NCI-H1694 treated with DMSO at 0.1 percent for 48 hours (cell line): ENCODE results near the gene GALNT4.

ENCODE experiments used
- DNase-seq: peaks from one replicate; lab custom pipeline; 2025; lab: John Stamatoyannopoulos, UW

GALNT4 gene

DNA sequence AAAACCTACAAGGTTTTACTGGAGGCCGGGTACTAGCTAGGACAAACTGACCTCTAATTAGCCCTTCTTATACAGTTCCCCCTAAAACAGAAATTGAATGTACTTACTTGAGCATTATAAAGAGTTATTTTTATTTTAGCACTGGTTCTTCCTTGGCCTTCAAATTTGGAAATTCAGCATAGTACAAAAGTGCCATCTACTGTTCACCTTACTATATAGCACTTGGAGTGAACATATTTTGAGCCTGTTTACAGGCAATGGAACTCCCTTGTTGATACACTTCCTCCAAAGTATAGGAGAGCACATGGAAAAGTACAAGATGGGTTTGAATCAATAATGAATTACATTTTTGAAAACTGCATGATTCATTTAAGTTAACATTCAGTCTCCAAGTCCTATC, 5.1 kb upstream of the GALNT4 start:
- peak; percentile 57 for DNase-seq

DNA sequence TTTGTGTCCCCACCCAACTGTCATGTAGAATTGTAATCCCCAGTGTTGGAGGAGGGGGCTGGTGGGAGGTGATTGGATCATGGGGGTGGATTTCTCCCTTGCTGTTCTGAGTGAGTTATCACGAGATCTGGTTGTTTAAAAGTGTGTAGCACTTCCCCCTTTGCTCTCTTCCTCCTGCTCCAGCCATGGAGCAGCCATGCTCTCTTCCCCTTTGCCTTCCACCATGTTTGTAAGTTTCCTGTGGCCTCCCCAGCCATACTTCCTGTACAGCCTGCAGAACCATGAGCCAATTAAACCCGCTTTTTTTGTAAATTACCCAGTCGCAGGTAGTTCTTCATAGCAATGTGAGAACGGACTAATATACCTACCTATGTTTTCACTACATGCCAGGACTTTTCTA, 3.8 kb upstream of the GALNT4 start:
- no peak for DNase-seq

DNA sequence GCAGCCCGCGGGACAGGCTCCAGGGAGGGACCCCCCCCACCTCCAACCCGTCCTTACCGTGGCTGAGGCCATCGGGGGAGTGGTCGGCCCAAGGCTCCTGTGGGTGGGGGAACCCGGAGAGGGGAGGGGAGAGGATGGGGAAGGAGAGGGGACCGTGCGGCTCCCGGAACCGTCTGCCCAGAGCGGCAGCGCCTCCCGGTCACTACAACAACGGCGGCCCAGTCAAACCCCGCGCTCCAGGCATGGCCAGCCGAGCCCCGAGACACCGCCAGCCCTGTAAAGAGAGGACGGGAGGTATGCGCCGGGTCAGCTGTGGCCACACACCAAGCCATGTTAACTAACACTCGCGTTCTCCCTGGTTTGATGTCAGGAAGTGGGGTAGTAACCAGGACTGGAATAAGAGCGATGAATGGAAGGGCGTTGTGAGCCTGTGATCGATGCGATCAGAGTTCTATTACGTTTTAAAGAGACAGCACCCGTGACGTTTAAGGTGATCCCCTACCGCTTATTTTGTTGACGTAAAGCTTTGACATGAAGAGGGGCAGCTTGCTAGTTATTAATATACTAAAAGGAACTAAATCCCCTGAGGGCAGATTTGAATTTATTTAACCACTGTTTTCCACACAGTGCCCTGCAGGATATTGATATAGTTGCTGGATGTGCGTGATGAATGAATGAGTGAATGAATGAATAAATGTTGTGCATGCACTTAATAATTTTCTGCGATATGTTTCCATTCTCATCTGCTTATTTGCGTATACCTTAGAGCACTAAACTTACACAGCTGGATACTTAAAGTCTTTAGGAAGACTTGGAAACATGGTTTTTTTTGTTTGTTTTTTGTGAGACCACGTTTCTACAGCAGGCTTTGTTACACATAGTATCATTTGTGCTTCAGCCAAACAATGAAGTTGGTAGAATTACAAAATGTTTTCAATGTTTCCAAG, 1.5 kb upstream of the GALNT4 start, which contains the start of gene POC1B:
POC1B (minus strand) TSS at position 224 of the 947 bp plus-strand sequence; CDS start at position 72, 152 bp downstream.
- DNase-seq = peak; percentile 71

DNA sequence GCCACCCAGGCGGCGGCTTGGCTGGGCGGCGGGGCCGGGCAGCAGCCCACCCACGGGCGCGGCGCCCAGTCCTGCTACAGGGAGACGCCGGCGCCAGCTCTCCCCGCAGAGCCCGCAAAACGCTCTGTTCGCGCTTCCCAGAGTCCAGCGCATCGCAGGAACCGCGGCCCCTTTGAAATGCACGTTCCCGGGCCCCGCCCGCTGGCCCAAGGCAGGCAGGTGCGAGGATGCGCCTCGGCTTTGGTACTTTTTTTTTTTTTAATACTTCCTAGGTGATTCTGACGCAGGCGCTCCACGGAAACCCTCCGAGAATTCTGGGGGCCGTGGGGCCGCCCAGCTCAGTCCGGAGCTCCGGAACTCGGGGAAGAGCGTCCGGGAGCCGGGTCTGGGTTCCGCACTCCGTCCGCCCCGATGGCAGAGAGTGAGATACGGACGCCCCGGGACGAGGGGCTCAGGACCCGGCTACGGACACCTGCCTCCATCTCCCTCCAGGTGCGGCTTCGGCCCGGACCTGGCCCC, 768 bp upstream of the GALNT4 start:
- DNase-seq = no peak

DNA sequence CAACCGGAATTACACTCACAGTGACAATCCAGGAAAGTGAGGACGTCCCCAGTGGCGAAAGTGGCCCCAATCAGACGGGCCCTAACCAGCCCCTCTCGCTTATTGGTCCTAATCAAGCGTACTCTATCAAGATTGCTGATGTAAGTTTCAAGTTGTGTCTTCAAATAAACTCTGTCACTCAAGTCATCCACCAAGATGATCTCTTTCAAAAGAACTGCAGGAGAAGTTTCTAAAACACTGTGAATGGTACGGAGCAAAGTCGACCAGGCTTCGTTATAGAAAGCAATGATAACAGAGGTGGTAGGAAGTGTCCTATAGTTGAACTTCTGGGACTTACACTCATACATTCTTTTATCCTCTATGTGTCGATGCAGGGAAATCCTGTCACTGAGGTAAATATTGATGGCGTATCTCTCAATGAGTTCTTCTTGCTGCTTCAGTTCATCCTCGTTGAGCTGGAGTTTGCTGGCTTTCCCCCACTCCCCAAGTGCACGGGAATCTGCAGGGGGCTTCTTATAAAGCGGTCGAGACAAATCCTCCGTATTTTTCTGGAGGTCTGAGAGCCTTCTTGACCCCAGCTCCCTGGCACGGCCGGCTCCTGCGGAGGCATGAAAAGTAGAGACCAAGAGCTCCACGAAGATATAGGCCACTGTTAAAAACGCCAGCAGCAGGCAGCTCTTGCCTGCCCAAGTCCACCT, 604 bp downstream of the GALNT4 start:
- no peak for DNase-seq

DNA sequence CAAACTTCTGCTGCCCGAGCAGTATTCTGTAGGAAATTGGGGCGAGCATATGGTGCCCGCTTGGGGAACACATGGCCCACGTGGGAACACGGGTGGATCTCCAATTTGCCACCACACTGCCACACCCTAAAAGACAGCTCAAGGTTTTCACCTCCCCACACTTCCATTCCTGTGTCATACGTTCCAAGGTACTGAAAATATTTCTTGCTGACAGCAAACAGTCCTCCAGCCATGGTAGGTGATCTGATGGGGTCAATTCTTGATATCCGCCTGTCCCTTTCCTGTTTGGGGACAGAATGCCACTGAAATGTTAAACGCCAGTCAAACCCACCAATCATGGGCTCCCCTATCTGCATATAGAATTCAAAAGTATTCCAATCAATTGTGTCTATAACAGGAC, 1.2 kb downstream of the GALNT4 start:
- DNase-seq = no peak

DNA sequence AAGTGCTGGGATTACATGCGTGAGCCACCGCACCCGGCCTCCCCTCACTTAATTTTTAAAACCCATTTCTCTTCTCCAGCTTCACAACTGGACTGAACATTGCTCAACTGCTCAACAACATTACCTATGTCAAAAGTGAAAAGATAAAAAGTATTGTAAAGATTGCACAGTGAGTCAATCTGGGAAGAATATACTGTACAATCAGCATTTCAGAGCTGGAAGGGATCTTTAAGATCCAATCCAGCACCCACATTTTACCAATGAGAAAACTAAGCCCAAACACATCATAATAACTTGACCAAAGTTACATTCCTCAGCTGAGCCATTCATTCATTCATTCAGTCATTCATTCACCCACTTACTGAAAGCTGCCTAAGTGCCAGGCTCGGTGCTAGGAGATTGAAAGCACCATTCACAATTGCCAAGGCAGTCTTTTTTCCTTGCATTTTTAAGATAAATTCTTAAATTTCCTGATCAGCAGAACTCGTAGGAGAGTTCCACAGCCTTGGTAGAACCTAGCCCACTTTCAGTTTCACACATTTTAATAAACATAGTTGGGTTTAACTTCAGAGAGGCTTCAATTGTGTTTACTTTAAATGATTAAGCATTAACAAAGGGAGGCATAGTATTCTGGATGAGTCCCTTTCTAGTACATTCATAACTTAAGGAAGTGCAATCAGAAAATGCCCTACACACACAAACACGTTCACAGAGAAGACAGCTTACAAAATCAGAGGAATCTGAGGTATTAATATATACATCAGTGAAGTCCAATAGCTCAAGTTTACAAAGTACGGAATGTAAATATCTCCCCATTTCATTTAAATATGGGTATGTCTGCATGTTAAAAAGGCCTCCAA, 3.0 kb downstream of the GALNT4 start:
- no peak for DNase-seq

DNA sequence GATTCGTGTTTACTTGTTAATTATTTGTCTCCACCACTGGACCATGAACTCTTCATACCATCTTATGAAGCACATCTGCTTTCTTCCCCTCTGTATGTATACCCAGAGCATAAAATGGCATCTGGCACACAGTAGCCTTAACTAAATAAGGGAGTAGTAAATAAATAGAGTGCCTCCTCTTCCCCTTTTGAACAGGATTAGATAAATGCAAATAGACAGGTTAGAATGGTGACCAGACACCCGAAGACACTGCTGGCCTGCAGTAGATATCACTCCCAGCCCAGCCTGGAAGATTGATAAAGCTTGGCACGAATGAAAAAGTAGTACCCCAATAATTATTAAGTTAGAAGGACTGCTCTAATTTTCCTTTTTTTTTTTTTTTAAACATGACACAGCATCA, 6.9 kb downstream of the GALNT4 start:
- no peak for DNase-seq

DNA sequence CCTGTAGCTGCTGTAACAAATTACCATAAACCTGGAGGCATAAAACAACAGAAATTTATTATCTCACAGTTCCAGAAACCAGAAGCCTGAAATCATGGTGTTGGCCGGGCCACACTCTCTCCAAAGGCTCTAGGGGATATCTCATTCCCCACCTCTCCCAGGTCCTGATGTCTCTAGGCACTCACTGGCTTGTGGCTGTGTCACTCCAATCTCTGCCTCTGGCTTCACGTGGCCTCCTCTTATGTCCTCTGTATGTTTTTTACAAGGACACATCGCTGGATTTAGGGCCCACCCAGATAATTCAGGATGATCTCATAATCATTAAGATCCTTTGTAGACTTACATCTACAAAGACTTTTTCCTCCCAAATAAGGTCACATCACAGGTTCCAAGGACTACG, 8.0 kb downstream of the GALNT4 start:
- DNase-seq = no peak

DNA sequence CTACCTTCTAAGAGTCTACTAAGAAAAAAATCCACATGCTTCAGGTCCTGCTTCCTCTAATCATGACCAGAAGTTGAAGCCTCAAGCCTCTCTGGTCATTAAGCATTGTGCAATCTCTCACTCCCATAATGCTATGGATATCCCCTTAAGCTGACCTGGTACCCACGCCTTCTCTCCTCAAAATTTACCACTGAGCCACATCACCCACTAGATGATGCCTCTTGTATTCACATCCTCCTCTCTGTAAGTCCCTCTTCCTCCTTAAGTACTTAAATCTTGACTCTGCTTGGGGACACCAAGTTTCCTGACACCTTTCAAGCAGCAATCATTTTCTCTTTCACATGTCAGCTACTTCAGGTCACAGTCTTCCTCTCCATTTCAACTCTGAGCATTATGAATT, 9.8 kb downstream of the GALNT4 start:
- DNase-seq = no peak

DNA sequence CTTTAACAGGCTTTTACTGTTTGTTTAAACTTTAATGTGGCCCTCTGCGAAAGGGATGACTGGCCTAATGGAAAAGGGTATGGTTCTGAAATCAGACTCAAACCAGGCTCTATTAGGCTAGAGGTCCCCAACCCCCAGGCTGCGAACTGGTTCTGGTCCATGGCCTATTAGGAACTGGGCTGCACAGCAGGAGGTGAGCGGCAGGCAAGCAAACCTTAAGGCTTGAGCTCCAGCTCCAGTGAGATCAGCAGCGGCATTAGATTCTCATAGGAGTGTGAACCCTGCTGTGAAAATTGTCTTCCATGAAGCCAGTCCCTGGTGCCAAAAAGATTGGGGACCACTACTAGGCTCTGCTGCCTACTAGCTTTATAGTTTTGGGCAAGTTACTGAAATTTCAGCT, 11.1 kb downstream of the GALNT4 start:
- no peak for DNase-seq

DNA sequence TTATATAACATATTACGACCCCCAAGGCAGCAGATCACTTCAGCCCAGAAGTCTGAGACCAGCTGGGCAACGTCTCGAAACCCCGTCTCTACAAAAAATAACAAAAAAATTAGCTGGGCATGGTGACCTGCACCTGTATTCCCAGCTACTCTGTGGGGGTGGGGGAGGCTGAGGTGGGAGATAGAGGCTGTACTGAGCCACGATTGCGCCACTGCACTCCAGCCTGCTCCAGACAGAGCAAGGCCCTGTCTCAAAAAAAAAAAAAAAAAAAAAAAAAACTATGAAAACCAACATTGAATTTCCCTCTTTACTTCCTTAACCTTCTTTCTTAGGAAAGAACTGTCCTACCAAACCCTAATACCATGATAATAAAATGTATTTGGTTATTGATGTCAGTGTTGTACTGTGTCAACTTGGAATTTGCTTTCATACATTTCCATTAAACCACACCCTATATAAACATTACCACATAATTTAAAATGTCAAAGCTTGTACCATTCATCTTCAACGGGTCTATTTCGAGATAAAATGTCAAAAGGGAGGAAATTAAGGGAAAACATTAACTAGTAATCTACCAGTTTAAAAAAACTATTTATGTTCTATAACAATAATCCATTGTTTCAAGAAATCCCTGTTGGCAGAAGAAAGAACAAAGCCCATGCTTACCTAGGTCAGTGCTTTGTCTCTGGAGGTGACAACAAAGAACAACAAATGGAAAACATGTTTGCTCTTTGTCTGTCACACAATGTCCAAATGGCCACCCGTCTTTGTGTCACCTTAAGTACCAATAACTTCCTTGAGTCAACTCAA, 17.4 kb downstream of the GALNT4 start:
- no peak for DNase-seq

DNA sequence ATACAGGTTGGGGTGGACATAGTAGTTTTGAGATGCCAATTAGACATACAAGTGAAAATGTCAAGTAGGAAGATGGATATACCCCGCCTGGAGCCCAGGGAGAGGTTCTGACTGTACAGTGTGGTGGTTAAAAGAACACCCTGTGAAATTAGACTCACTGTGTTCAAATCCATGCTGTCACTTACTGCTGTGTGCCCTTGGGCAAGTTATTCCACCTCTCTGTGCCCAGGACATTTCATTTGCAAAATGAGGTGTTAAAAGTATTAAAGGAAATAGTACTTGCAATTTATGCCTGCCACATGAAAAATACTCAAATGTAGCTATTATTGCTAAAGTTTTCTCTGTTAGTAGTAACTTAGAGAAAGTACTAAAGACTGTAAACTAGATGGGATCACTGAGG, 18.5 kb downstream of the GALNT4 start:
- no peak for DNase-seq

DNA sequence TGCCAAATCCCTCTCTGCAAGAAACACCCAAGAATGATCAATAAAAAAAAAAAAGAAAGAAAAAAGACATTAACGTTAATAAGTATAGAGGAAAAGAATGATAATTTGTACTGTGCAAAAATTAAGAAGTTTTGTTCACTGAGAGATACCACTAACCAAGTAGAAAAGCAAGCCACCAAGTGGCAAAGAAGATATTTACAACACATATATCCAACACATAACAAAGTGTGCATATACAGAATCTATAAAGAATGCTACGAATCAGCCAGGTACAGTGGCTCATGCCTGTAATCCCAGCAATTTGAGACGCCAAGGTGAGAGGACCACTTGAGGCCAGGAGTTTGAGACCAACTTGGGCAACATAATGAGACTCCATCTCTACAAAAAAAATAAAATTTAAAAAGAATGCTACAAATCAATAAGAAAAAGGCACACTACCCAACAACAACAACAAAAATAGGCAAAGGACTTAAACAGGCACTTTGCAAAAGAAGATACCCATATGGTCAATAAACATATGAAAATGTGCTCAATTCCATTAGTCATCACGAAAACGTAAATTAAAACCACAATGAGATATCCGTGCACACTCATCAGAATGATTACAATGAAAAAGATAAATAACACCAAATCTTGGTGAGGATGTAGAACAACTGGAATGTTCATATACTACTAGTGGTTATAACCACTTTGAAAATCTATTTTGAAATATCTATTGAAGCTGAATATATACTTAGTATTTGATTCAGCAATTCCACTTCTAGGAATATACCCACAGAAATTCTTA, 19.8 kb downstream of the GALNT4 start:
- DNase-seq = no peak

DNA sequence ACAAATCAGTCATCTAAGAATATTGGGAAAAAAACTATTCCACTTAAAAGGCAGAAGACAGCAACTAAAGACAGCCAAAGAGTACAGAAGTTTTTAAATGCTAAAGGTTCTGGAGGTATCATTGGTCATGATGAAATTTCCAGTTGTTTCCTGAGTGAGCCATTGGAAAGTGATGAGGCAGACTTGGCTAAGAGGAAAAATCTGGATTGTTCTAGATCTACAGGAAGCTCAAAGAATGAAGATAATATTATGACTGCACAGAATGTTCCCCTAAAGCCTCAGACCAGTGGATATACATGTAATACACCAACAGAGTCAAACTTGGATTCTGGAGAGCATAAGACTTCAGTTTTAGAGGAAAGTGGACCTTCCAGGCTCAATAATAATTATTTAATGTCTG, 22.8 kb downstream of the GALNT4 start:
- DNase-seq = no peak

DNA sequence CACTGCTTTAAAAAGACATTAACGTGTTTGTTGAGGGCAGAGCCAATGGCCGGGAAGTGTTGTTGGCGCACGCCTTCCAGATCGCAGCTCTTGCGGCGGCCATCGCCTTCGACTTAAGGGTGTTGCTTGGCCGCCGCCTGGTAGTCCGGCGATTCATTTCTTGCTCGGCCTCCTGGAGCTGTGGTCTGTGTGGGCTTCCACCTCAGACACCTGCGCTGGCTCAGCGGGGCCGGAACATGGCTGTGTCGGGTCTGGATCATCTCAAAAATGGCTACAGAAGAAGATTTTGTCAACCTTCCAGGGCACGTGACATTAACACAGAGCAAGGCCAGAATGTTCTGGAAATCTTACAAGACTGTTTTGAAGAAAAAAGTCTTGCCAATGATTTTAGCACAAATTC, 24.7 kb downstream of the GALNT4 start:
- DNase-seq = no peak

DNA sequence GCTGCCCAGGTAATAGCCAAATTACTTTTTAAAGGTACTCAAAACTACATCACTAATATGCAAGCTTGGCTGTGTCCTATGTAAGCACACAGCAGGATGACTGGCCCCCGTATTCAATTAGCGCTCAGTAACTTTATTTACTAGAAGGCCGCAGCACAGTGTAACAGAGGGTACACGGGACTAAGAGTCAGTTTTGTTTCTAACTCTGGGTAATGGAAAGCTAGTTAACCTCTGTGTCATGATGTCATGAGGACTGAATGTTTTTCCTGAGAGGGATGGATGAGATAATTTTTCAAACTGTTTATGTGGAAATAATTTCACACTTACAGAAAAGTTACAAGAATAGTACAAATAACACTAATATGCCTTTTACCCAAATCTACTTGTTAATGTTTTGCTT, 27.1 kb downstream of the GALNT4 start:
- no peak for DNase-seq

DNA sequence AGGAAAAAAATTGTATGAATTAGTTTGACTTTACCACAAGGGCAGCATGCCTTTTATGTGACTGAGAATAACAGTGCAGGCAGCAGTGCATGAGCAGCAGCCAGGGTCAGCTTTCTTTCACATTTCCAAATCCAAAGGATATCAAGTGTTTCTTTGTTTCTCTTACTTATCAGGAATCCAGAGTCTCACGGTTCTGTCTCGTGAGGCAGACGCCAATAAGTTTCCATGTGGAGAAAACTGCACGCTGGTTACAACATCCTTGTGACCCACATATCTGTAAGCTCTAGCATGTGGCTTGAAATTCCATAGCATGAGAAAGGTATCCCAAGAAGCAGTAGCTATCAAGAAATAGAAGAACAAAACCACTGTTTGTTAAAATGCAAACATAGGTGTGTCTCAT, 27.6 kb downstream of the GALNT4 start:
- no peak for DNase-seq

DNA sequence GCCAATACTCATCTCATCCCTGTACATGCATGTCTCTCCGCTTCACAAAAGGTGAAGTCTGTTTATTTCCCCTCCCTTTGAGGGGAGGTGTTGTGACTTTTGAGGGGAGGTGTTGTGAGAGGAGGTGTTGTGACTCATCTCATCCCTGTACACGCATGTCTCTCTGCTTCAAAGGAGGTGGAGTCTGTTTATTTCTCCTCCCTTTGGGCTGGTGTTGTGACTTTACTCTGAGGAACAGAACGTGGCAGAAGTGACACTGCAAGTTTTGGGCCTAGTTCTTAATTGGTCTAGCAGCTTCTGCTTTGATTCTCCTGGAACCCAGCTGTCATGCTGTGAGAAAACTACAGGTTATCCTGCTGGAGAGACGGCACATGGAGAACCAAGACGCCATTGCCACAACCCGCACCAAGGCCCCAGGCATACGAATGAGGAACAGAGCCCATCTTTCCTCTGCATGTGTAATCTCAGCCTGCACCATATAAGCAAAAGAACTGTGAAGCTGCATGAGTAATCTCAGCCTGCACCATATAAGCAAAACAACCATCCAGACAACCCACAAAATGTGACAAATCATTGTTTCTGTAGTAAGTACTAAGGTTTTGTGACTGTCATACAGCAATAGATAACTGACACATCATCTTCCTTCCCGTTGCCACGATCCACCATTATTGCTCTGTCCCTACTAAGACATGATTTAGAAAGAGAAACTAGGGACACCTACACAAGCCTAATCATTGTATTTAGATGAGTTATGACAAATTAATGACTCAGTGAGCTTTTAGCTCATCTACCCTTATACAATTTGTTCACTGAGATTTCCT, 30.0 kb downstream of the GALNT4 start:
- no peak for DNase-seq
